GM12873 (cell line): ENCODE results near the gene TECTA.

Experiments used
- CTCF ChIP-seq: IDR thresholded peaks from 2 replicates; pipeline ENCODE4 v1.5.1; 2012; ENCODE audit warnings: low read depth, mild to moderate bottlenecking, moderate library complexity, low read length, control low read depth; ENCODE audit not compliant: insufficient read depth; ENCODE audit errors: missing control alignments

Gene TECTA

GRCh38 chr11:121154486-121155314 lies 53.7 kb downstream of the TECTA start:
- no peak for TF ChIP-seq CTCF

- TF ChIP-seq CTCF = no peak
These were observed 56.7 kb downstream of the TECTA start for GRCh38 chr11:121157756-121158155.

- no peak for TF ChIP-seq CTCF
These were observed 58.7 kb downstream of the TECTA start for GRCh38 chr11:121159741-121160140.

- no peak for TF ChIP-seq CTCF
These were observed 60.4 kb downstream of the TECTA start for GRCh38 chr11:121161349-121161917.

GRCh38 chr11:121163658-121164308 lies 62.7 kb downstream of the TECTA start:
- no peak for TF ChIP-seq CTCF

GRCh38 chr11:121179306-121179705 lies 78.3 kb downstream of the TECTA start:
- no peak for TF ChIP-seq CTCF

- TF ChIP-seq CTCF = no peak
These were observed 79.1 kb downstream of the TECTA start for GRCh38 chr11:121180183-121180582.
